WTC11 (cell line): ENCODE data around the gene TNIP1. TPM values are rescaled to one million over a fixed set of nuclear protein-coding genes. Genes with fewer than 3 reads are reported as not detected.

Source experiments
- ATAC-seq: fragments of 200-7000 bp; cut with Tn5 transposase; 2 replicates; pipeline ENCODE4 v1.10.0; 2021; ENCODE audit warnings: mild to moderate bottlenecking, moderate library complexity
- CTCF ChIA-PET: fragments of 300-600 bp; sonication (Branson Sonifier 250); formaldehyde crosslinking; loops from one replicate; lab custom pipeline; 2021; ENCODE audit warnings: antibody characterized with exemption; lab: Charles Lee
- POLR2A ChIA-PET: fragments of 350-600 bp; sonication (Branson Sonifier 250); formaldehyde crosslinking; loops from one replicate; lab custom pipeline; 2021; ENCODE audit warnings: antibody characterized with exemption; lab: Charles Lee
- DNase-seq: peaks from one replicate; pipeline ENCODE4 v3.0.0; 2021; ENCODE audit warnings: low spot score
- H3K27ac Mint-ChIP-seq: 2 replicates; pipeline ENCODE4 v1.8.0; 2021; ENCODE audit warnings: mixed read lengths
- H3K27me3 Mint-ChIP-seq: 2 replicates; pipeline ENCODE4 v1.8.0; 2021; ENCODE audit warnings: low read depth, mild to moderate bottlenecking, moderate library complexity, mixed read lengths
- H3K36me3 Mint-ChIP-seq: 2 replicates; pipeline ENCODE4 v1.8.0; 2021; ENCODE audit warnings: mixed read lengths
- H3K4me1 Mint-ChIP-seq: 2 replicates; pipeline ENCODE4 v1.8.0; 2022; ENCODE audit warnings: mixed read lengths
- H3K4me3 Mint-ChIP-seq: 2 replicates; pipeline ENCODE4 v1.8.0; 2021; ENCODE audit warnings: mild to moderate bottlenecking, moderate library complexity, mixed read lengths
- H3K9me3 Mint-ChIP-seq: 2 replicates; pipeline ENCODE4 v1.8.0; 2021; ENCODE audit warnings: mixed read lengths
- ATF3 ChIP-seq: sonication (generic); formaldehyde crosslinking; conservative IDR thresholded peaks from 2 replicates; pipeline ENCODE4 v1.8.1; 2022; ENCODE audit warnings: mild to moderate bottlenecking, missing genetic modification reagents
- FOXP1 ChIP-seq: sonication (generic); formaldehyde crosslinking; IDR thresholded peaks from 2 replicates; pipeline ENCODE4 v1.8.0; 2022; ENCODE audit warnings: missing genetic modification reagents, mild to moderate bottlenecking, moderate library complexity, borderline replicate concordance
- GABPB1 ChIP-seq: sonication (generic); formaldehyde crosslinking; IDR thresholded peaks from 2 replicates; pipeline ENCODE4 v1.8.1; 2023; ENCODE audit warnings: mild to moderate bottlenecking, missing genetic modification reagents
- GTF2I ChIP-seq: fragments of 250-450 bp; sonication (Bioruptor Pico); conservative IDR thresholded peaks from 2 replicates; pipeline ENCODE4 v1.4.0; 2021; ENCODE audit warnings: mild to moderate bottlenecking
- HMGA2 ChIP-seq: fragments of 250-450 bp; sonication (Bioruptor Pico); IDR thresholded peaks from 2 replicates; pipeline ENCODE4 v1.4.0; 2021; ENCODE audit warnings: mild to moderate bottlenecking, moderate library complexity
- JUN ChIP-seq: sonication (generic); formaldehyde crosslinking; IDR thresholded peaks from 2 replicates; pipeline ENCODE4 v1.8.0; 2023; ENCODE audit warnings: mild to moderate bottlenecking, missing genetic modification reagents
- NFE2L1 ChIP-seq: sonication (generic); formaldehyde crosslinking; IDR thresholded peaks from 2 replicates; pipeline ENCODE4 v1.8.1; 2023; ENCODE audit warnings: missing genetic modification reagents
- PRRX2 ChIP-seq: fragments of 250-450 bp; sonication (Bioruptor Pico); IDR thresholded peaks from 2 replicates; pipeline ENCODE4 v1.8.0; 2021; ENCODE audit warnings: mild to moderate bottlenecking
- SP1 ChIP-seq: sonication (generic); formaldehyde crosslinking; conservative IDR thresholded peaks from 2 replicates; pipeline ENCODE4 v1.8.1; 2022; ENCODE audit warnings: missing genetic modification reagents
- TCF7 ChIP-seq: sonication (generic); formaldehyde crosslinking; IDR thresholded peaks from 2 replicates; pipeline ENCODE4 v1.8.0; 2022; ENCODE audit warnings: mild to moderate bottlenecking, low read depth, missing genetic modification reagents, moderate library complexity
- TEAD4 ChIP-seq: sonication (generic); formaldehyde crosslinking; IDR thresholded peaks from 2 replicates; pipeline ENCODE4 v1.8.0; 2022; ENCODE audit warnings: mild to moderate bottlenecking, missing genetic modification reagents
- ZNF232 ChIP-seq: sonication (generic); formaldehyde crosslinking; IDR thresholded peaks from 2 replicates; pipeline ENCODE4 v1.8.0; 2022; ENCODE audit warnings: mild to moderate bottlenecking, missing genetic modification reagents
- ZNF317 ChIP-seq: sonication (generic); formaldehyde crosslinking; IDR thresholded peaks from 2 replicates; pipeline ENCODE4 v1.8.1; 2023; ENCODE audit warnings: low read depth, mild to moderate bottlenecking, moderate library complexity, missing genetic modification reagents, borderline replicate concordance
- ZNF671 ChIP-seq: fragments of 250-450 bp; sonication (Bioruptor Pico); IDR thresholded peaks from 2 replicates; pipeline ENCODE4 v1.8.0; 2021; ENCODE audit warnings: mild to moderate bottlenecking
- total RNA-seq: library from RNA; stranded (reverse); gene quantifications from 3 replicates; pipeline ENCODE4 v1.2.3, GENCODE V29; 2021
- TF ChIP-seq, protein P1 (sequence below): fragments of 250-450 bp; sonication (Bioruptor Pico); IDR thresholded peaks from 2 replicates; pipeline ENCODE4 v1.9.0; 2021; ENCODE audit warnings: mild to moderate bottlenecking, borderline replicate concordance
- TF ChIP-seq, protein P2 (sequence below): sonication (generic); formaldehyde crosslinking; IDR thresholded peaks from 2 replicates; pipeline ENCODE4 v1.8.1; 2023; ENCODE audit warnings: mild to moderate bottlenecking, missing genetic modification reagents
- TF ChIP-seq, protein P3 (sequence below): sonication (generic); formaldehyde crosslinking; IDR thresholded peaks from 2 replicates; pipeline ENCODE4 v1.8.1; 2023; ENCODE audit warnings: mild to moderate bottlenecking, missing genetic modification reagents, moderate library complexity
- TF ChIP-seq, protein P4 (sequence below): sonication (generic); formaldehyde crosslinking; IDR thresholded peaks from 2 replicates; pipeline ENCODE4 v1.8.1; 2023; ENCODE audit warnings: mild to moderate bottlenecking, missing genetic modification reagents, borderline replicate concordance

The TNIP1 gene
- total RNA-seq, 1 experiment from 2014 or later: 41.1 TPM

DNA sequence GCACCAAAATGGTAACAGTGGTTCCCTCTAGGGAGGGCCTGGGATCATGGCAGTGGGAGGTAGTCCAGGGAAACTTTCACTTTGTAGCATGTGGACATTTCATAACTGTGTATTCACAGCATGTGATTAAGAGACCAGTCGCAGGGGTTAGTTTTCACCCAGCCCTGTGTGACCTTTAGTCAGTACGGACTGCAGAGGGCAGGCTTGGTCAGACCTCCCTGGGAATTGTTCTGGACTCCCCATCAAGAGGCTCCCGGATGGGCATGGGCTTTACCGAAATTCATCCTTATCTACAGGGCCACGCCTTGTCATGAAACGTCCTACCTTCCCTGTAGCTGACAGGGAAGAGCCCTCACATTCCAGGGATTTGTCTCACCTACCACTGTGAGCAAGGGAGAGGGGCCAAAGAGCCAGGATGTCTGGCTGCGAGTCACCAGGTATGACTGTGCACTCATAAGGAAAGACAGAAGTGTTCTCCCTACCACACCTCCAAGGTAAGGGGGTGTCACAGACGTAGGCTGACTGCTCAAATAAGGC is 40.6 kb downstream of the TNIP1 start:
- Mint-ChIP-seq H3K27ac (no peak overlapping the region), H3K27me3 (no peaks in the 10 kb centered on the region), H3K4me1 (peaks cover 4% of the 10 kb centered on the region; the same call in 1 of the 2 replicates), H3K4me3 (no peak overlapping the region), H3K9me3 (no peaks in the 10 kb centered on the region), H3K36me3 (peaks cover 41% of the 10 kb centered on the region)
- ChIA-PET CTCF (interaction anchor here (1.1 to 2.5 kb wide), 3 partner anchors 8 to 70 kb away, joined by 3 to 16 read pairs (median 7); no protein-coding TSS in a partner anchor), POLR2A (no interaction called here)
- ATAC-seq (no peak), DNase-seq (no peak)
- TF ChIP-seq TEAD4 (CRISPR knock-in tag) (no peak), GABPB1 (CRISPR knock-in tag) (no peak), HMGA2 (CRISPR knock-in tag) (no peak), ATF3 (no peak), GTF2I (no peak), PRRX2 (no peak), FOXP1 (CRISPR knock-in tag) (no peak), ZNF232 (CRISPR knock-in tag) (no peak), JUN (CRISPR knock-in tag) (no peak), ZNF671 (CRISPR knock-in tag) (no peak), ZNF317 (CRISPR knock-in tag) (no peak), TCF7 (no peak), SP1 (CRISPR knock-in tag) (no peak), NFE2L1 (CRISPR knock-in tag) (no peak)
- TF ChIP-seq, protein P1, sequence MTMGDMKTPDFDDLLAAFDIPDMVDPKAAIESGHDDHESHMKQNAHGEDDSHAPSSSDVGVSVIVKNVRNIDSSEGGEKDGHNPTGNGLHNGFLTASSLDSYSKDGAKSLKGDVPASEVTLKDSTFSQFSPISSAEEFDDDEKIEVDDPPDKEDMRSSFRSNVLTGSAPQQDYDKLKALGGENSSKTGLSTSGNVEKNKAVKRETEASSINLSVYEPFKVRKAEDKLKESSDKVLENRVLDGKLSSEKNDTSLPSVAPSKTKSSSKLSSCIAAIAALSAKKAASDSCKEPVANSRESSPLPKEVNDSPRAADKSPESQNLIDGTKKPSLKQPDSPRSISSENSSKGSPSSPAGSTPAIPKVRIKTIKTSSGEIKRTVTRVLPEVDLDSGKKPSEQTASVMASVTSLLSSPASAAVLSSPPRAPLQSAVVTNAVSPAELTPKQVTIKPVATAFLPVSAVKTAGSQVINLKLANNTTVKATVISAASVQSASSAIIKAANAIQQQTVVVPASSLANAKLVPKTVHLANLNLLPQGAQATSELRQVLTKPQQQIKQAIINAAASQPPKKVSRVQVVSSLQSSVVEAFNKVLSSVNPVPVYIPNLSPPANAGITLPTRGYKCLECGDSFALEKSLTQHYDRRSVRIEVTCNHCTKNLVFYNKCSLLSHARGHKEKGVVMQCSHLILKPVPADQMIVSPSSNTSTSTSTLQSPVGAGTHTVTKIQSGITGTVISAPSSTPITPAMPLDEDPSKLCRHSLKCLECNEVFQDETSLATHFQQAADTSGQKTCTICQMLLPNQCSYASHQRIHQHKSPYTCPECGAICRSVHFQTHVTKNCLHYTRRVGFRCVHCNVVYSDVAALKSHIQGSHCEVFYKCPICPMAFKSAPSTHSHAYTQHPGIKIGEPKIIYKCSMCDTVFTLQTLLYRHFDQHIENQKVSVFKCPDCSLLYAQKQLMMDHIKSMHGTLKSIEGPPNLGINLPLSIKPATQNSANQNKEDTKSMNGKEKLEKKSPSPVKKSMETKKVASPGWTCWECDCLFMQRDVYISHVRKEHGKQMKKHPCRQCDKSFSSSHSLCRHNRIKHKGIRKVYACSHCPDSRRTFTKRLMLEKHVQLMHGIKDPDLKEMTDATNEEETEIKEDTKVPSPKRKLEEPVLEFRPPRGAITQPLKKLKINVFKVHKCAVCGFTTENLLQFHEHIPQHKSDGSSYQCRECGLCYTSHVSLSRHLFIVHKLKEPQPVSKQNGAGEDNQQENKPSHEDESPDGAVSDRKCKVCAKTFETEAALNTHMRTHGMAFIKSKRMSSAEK (CRISPR knock-in tag): no peak
- TF ChIP-seq, protein P2, sequence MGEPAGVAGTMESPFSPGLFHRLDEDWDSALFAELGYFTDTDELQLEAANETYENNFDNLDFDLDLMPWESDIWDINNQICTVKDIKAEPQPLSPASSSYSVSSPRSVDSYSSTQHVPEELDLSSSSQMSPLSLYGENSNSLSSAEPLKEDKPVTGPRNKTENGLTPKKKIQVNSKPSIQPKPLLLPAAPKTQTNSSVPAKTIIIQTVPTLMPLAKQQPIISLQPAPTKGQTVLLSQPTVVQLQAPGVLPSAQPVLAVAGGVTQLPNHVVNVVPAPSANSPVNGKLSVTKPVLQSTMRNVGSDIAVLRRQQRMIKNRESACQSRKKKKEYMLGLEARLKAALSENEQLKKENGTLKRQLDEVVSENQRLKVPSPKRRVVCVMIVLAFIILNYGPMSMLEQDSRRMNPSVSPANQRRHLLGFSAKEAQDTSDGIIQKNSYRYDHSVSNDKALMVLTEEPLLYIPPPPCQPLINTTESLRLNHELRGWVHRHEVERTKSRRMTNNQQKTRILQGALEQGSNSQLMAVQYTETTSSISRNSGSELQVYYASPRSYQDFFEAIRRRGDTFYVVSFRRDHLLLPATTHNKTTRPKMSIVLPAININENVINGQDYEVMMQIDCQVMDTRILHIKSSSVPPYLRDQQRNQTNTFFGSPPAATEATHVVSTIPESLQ: no peak
- TF ChIP-seq, protein P3, sequence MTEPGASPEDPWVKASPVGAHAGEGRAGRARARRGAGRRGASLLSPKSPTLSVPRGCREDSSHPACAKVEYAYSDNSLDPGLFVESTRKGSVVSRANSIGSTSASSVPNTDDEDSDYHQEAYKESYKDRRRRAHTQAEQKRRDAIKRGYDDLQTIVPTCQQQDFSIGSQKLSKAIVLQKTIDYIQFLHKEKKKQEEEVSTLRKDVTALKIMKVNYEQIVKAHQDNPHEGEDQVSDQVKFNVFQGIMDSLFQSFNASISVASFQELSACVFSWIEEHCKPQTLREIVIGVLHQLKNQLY: no peak
- TF ChIP-seq, protein P4, sequence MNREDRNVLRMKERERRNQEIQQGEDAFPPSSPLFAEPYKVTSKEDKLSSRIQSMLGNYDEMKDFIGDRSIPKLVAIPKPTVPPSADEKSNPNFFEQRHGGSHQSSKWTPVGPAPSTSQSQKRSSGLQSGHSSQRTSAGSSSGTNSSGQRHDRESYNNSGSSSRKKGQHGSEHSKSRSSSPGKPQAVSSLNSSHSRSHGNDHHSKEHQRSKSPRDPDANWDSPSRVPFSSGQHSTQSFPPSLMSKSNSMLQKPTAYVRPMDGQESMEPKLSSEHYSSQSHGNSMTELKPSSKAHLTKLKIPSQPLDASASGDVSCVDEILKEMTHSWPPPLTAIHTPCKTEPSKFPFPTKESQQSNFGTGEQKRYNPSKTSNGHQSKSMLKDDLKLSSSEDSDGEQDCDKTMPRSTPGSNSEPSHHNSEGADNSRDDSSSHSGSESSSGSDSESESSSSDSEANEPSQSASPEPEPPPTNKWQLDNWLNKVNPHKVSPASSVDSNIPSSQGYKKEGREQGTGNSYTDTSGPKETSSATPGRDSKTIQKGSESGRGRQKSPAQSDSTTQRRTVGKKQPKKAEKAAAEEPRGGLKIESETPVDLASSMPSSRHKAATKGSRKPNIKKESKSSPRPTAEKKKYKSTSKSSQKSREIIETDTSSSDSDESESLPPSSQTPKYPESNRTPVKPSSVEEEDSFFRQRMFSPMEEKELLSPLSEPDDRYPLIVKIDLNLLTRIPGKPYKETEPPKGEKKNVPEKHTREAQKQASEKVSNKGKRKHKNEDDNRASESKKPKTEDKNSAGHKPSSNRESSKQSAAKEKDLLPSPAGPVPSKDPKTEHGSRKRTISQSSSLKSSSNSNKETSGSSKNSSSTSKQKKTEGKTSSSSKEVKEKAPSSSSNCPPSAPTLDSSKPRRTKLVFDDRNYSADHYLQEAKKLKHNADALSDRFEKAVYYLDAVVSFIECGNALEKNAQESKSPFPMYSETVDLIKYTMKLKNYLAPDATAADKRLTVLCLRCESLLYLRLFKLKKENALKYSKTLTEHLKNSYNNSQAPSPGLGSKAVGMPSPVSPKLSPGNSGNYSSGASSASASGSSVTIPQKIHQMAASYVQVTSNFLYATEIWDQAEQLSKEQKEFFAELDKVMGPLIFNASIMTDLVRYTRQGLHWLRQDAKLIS (CRISPR knock-in tag): no peak
